Left colon (tissue), 2 donors: ENCODE measurements around the gene MLEC. TPM values are rescaled to one million over a fixed set of nuclear protein-coding genes. Genes with fewer than 3 reads are reported as not detected.

ENCODE experiments used
- ATAC-seq: fragments of 200-7000 bp; cut with Tn5 transposase; one replicate; pipeline ENCODE4 v1.9.1; 2020; ENCODE audit warnings: mild to moderate bottlenecking, moderate library complexity
- DNase-seq, 2 donors: peaks; one replicate each; pipeline ENCODE4 v3.0.0-alpha.2; 2020
- intact Hi-C, 2 donors: fragments of 100-400 bp; cut with DNase I in 1 of 2; cut with micrococcal nuclease in 1 of 2; formaldehyde crosslinking; loops; one replicate each; pipeline versions ENCODE4 v1.11.2 to v1.14.0; 2022; cut with DNase I, micrococcal nuclease
- total RNA-seq, 2 donors: library from RNA; stranded (reverse); fragmentation: NEBNext Ultra II Directional; extraction: Animal tissue kit (Norgen Biotek cat#: 25700); gene quantifications; one replicate each; pipeline ENCODE4 v1.2.1, GENCODE V29; 2021
- donor health status: DM: no; HTN: no; CAD: no.
- donor health status: DM: yes; HTN: yes; CAD: no.

Gene MLEC
- total RNA-seq, 2 donors from 2014 or later: 271 to 278 TPM

- ATAC-seq (no peak), DNase-seq (peak in 1 of 2 donors; percentile 57)
- intact Hi-C loops: no loop called here
Measured at GRCh38 chr12:120687578-120688289, 785 bp downstream of the MLEC start.

- peak; percentile 47 to 58 for DNase-seq
- ATAC-seq: peak; percentile 42
- intact Hi-C loops: no loop called here
Measured at GRCh38 chr12:120688527-120689071, 1.6 kb downstream of the MLEC start.

- intact Hi-C loops: no loop called here
- ATAC-seq (no peak), DNase-seq (peak in 1 of 2 donors; percentile 24)
Measured at GRCh38 chr12:120689397-120690082, 2.6 kb downstream of the MLEC start.

- DNase-seq: no peak
- no peak for ATAC-seq
- intact Hi-C loops: no loop called here
Measured at GRCh38 chr12:120690083-120690450, 3.1 kb downstream of the MLEC start.

GRCh38 chr12:120690978-120691377 is 4.0 kb downstream of the MLEC start:
- DNase-seq (no peak), ATAC-seq (no peak)
- intact Hi-C loops: no loop called here

GRCh38 chr12:120692524-120693033 is 5.6 kb downstream of the MLEC start:
- intact Hi-C loops: no loop called here
- DNase-seq (no peak), ATAC-seq (no peak)

- no peak for DNase-seq
- ATAC-seq: no peak
- intact Hi-C loops: no loop called here
Measured at GRCh38 chr12:120693848-120694247, 6.9 kb downstream of the MLEC start.

- ATAC-seq: peak; percentile 81
- intact Hi-C loops: no loop called here
- peak in 1 of 2 donors; percentile 37 for DNase-seq
Measured at GRCh38 chr12:120696626-120697025, 9.7 kb downstream of the MLEC start.

GRCh38 chr12:120697344-120697743 is 10.4 kb downstream of the MLEC start:
- intact Hi-C loops: no loop called here
- DNase-seq (no peak), ATAC-seq (no peak)

- DNase-seq (no peak), ATAC-seq (no peak)
- intact Hi-C loops: no loop called here
Measured at GRCh38 chr12:120698665-120699064, 11.7 kb downstream of the MLEC start.

GRCh38 chr12:120699553-120699952 is 12.6 kb downstream of the MLEC start:
- DNase-seq: no peak
- ATAC-seq: no peak
- intact Hi-C loops: no loop called here

GRCh38 chr12:120700886-120701285 is 13.9 kb downstream of the MLEC start:
- intact Hi-C loops: no loop called here
- no peak for ATAC-seq

GRCh38 chr12:120702637-120703036 is 15.7 kb downstream of the MLEC start:
- intact Hi-C loops: no loop called here
- DNase-seq (peak in 1 of 2 donors; percentile 27), ATAC-seq (peak; percentile 59)

More at GRCh38 chr12:120700886-120701285, 13.9 kb downstream of the MLEC start:
- no peak for DNase-seq

GRCh38 chr12:120703311-120703942 is 16.5 kb downstream of the MLEC start:
- DNase-seq: no peak
- intact Hi-C loops: no loop called here
- ATAC-seq: peak; percentile 6

GRCh38 chr12:120705618-120706017 is 18.7 kb downstream of the MLEC start:
- ATAC-seq: no peak
- no peak for DNase-seq
- intact Hi-C loops: no loop called here

- ATAC-seq (no peak), DNase-seq (no peak)
Measured at GRCh38 chr12:120706029-120706428, 19.1 kb downstream of the MLEC start.

GRCh38 chr12:120708651-120709050 is 21.7 kb downstream of the MLEC start:
- ATAC-seq (no peak), DNase-seq (no peak)
- intact Hi-C loops: no loop called here

More at GRCh38 chr12:120706029-120706428, 19.1 kb downstream of the MLEC start:
- intact Hi-C loops: no loop called here

GRCh38 chr12:120710031-120710804 is 23.3 kb downstream of the MLEC start, which contains the start of gene UNC119B:
TSS of gene UNC119B (plus strand) at chr12:120710458. CDS start at chr12:120710475, 17 bp downstream.
- intact Hi-C loops: loop anchor here in 1 of 2 donors (5.0 kb wide), 1 partner anchor 63 kb away; no protein-coding TSS in a partner anchor
- peak in 1 of 2 donors; percentile 82 for DNase-seq
- ATAC-seq: peak; percentile 81
